IPS-11a (cell line): ENCODE results near the gene IQSEC3.
A peak's percentile ranks its signal among the peaks of the same experiment; 100 is the strongest.

Experiments
- H3K4me3 ChIP-seq: one replicate; pipeline ENCODE4 v1.5.1; 2013; ENCODE audit warnings: low read depth, low read length, control low read depth

IQSEC3 gene

GRCh38 chr12:177336-177979 is 110.9 kb downstream of the IQSEC3 start:
- no peak overlapping the region for H3K4me3 ChIP-seq

GRCh38 chr12:177980-178828 is 111.6 kb downstream of the IQSEC3 start:
- H3K4me3 ChIP-seq: no peak overlapping the region

- H3K4me3 ChIP-seq: no peak overlapping the region
Measured at GRCh38 chr12:178829-179109, 112.2 kb downstream of the IQSEC3 start.

- no peak overlapping the region for H3K4me3 ChIP-seq
Measured at GRCh38 chr12:179131-179884, 112.7 kb downstream of the IQSEC3 start.

GRCh38 chr12:179885-180284 is 113.3 kb downstream of the IQSEC3 start:
- no peak overlapping the region for H3K4me3 ChIP-seq

- H3K4me3 ChIP-seq: no peak overlapping the region
Measured at GRCh38 chr12:180445-180844, 113.9 kb downstream of the IQSEC3 start.

- H3K4me3 ChIP-seq: no peak overlapping the region
Measured at GRCh38 chr12:181921-182320, 115.4 kb downstream of the IQSEC3 start.

GRCh38 chr12:182381-182892 is 115.9 kb downstream of the IQSEC3 start:
- no peak overlapping the region for H3K4me3 ChIP-seq

GRCh38 chr12:184811-185575 is 118.4 kb downstream of the IQSEC3 start:
- H3K4me3 ChIP-seq: no peak overlapping the region

GRCh38 chr12:185576-185955 is 119.0 kb downstream of the IQSEC3 start:
- no peak overlapping the region for H3K4me3 ChIP-seq

- H3K4me3 ChIP-seq: no peak overlapping the region
Measured at GRCh38 chr12:186006-186625, 119.5 kb downstream of the IQSEC3 start.

GRCh38 chr12:187986-188909 is 121.7 kb downstream of the IQSEC3 start:
- peak overlapping the region; percentile 58 for H3K4me3 ChIP-seq

- peak overlapping the region; percentile 58 for H3K4me3 ChIP-seq
Measured at GRCh38 chr12:188910-189621, 122.5 kb downstream of the IQSEC3 start.

- H3K4me3 ChIP-seq: no peak overlapping the region
Measured at GRCh38 chr12:189622-189962, 123.0 kb downstream of the IQSEC3 start.

- H3K4me3 ChIP-seq: no peak overlapping the region
Measured at GRCh38 chr12:190881-191280, 124.3 kb downstream of the IQSEC3 start.

- H3K4me3 ChIP-seq: no peak overlapping the region
Measured at GRCh38 chr12:191541-191940, 125.0 kb downstream of the IQSEC3 start.

- H3K4me3 ChIP-seq: no peak overlapping the region
Measured at GRCh38 chr12:193261-193660, 126.7 kb downstream of the IQSEC3 start.

GRCh38 chr12:194276-194675 is 127.7 kb downstream of the IQSEC3 start:
- no peak overlapping the region for H3K4me3 ChIP-seq

- H3K4me3 ChIP-seq: no peak overlapping the region
Measured at GRCh38 chr12:195156-195555, 128.6 kb downstream of the IQSEC3 start.
